PC-3 (cell line): Measurements from ENCODE around the gene FHAD1. TPM values are rescaled to one million over a fixed set of nuclear protein-coding genes. Genes with fewer than 3 reads are reported as not detected.

Source experiments
- ATAC-seq: fragments of 200-7000 bp; cut with Tn5 transposase; 2 replicates; pipeline ENCODE4 v1.9.1; 2020; ENCODE audit warnings: mild to moderate bottlenecking, moderate library complexity
- BruUV-seq: library from RNA; stranded (reverse); fragments of 400-500 nt; replicated peaks from 2 replicates; lab custom pipeline; 2021; lab: Mats Ljungman, UMichigan
- CTCF ChIA-PET: fragments of 300-600 bp; sonication (Branson Sonifier 250); formaldehyde crosslinking; loops from one replicate; lab custom pipeline; 2022; ENCODE audit warnings: antibody characterized with exemption; lab: Charles Lee
- POLR2A ChIA-PET: fragments of 300-600 bp; sonication (Branson Sonifier 250); formaldehyde crosslinking; loops from one replicate; lab custom pipeline; 2022; ENCODE audit warnings: antibody characterized with exemption; ENCODE audit not compliant: unreplicated experiment; lab: Charles Lee
- DNase-seq: peaks from one replicate; pipeline ENCODE4 v3.0.0-alpha.2; 2015
- H2AFZ ChIP-seq: fragments of 300-600 bp; sonication (generic); 2 replicates; pipeline ENCODE4 v1.6.0; 2016; ENCODE audit warnings: antibody characterized with exemption, low read length
- H3F3A ChIP-seq: fragments of 300-600 bp; sonication (generic); one replicate; pipeline ENCODE4 v1.6.0; 2017; ENCODE audit warnings: antibody characterized with exemption, low read length, control low read depth, mild to moderate bottlenecking; ENCODE audit not compliant: unreplicated experiment
- H3K27ac ChIP-seq: fragments of 300-600 bp; sonication (generic); 2 replicates; pipeline ENCODE4 v1.5.1; 2016; ENCODE audit warnings: mild to moderate bottlenecking, low read length
- H3K27me3 ChIP-seq: fragments of 300-600 bp; sonication (generic); 2 replicates; pipeline ENCODE4 v1.6.1; 2016; ENCODE audit warnings: low read length, mixed read lengths
- H3K36me3 ChIP-seq: fragments of 300-600 bp; sonication (generic); 2 replicates; pipeline ENCODE4 v1.6.1; 2016; ENCODE audit warnings: low read depth, mixed run types, low read length, mixed read lengths
- H3K4me1 ChIP-seq: fragments of 300-600 bp; sonication (generic); 2 replicates; pipeline ENCODE4 v1.5.1; 2016; ENCODE audit warnings: low read length; ENCODE audit not compliant: insufficient read depth
- H3K4me2 ChIP-seq: fragments of 300-600 bp; sonication (generic); 2 replicates; pipeline ENCODE4 v1.6.0; 2016; ENCODE audit warnings: low read length
- H3K4me3 ChIP-seq: fragments of 300-600 bp; sonication (generic); 2 replicates; pipeline ENCODE4 v1.5.1; 2016; ENCODE audit warnings: mild to moderate bottlenecking, low read length, mixed read lengths
- H3K79me2 ChIP-seq: fragments of 300-600 bp; sonication (generic); 2 replicates; pipeline ENCODE4 v1.6.1; 2017; ENCODE audit warnings: low read length, mixed read lengths
- H3K9ac ChIP-seq: fragments of 300-600 bp; sonication (generic); 2 replicates; pipeline ENCODE4 v1.6.0; 2016; ENCODE audit warnings: mild to moderate bottlenecking, low read length
- H3K9me2 ChIP-seq: fragments of 300-600 bp; sonication (generic); replicated peaks from 2 replicates; pipeline ENCODE4 v1.6.1; 2016; ENCODE audit warnings: mixed run types, low read length, mixed read lengths
- H3K9me3 ChIP-seq: fragments of 300-600 bp; sonication (generic); 2 replicates; pipeline ENCODE4 v1.6.1; 2016; ENCODE audit warnings: low read length, mixed read lengths
- H4K20me1 ChIP-seq: fragments of 300-600 bp; sonication (generic); 2 replicates; pipeline ENCODE4 v1.6.1; 2016; ENCODE audit warnings: low read length, mixed read lengths
- CTCF ChIP-seq: fragments of 300-600 bp; sonication (generic); conservative IDR thresholded peaks from 2 replicates; pipeline ENCODE4 v1.5.1; 2017; ENCODE audit warnings: antibody characterized with exemption, low read depth, mild to moderate bottlenecking, low read length
- EZH2 ChIP-seq: fragments of 300-600 bp; sonication (generic); IDR thresholded peaks from one replicate; pipeline ENCODE4 v1.6.1; 2017; ENCODE audit warnings: antibody characterized with exemption, mild to moderate bottlenecking, low read length; ENCODE audit not compliant: unreplicated experiment
- EZH2phosphoT487 ChIP-seq: fragments of 300-600 bp; sonication (generic); IDR thresholded peaks from 2 replicates; pipeline ENCODE4 v1.6.1; 2018; ENCODE audit warnings: mild to moderate bottlenecking, antibody characterized with exemption, low read length, borderline replicate concordance
- intact Hi-C: fragments of 100-400 bp; cut with micrococcal nuclease; formaldehyde crosslinking; loops from 2 replicates; pipeline ENCODE4 v1.9.0; 2023
- total RNA-seq: library from RNA; depleted of rRNA; stranded (reverse); fragments of >200 nt; gene quantifications from 2 replicates; pipeline ENCODE4 v1.2.3, GENCODE V29; 2014

The FHAD1 gene
- total RNA-seq, 1 experiment from 2014 or later: 0.95 TPM

- no peak overlapping the region for H3K4me2 ChIP-seq
- TF ChIP-seq EZH2phosphoT487 (no peak), CTCF (no peak), EZH2 (no peak)
- no peak overlapping the region for H3K27ac ChIP-seq
- no peaks in the 10 kb centered on the region for H3K9me3 ChIP-seq
- no peak for ATAC-seq
- no peaks in the 10 kb centered on the region for H3K27me3 ChIP-seq
- H2AFZ ChIP-seq: no peak overlapping the region
- no TSS peak for BruUV-seq
- no peaks in the 10 kb centered on the region for H3K36me3 ChIP-seq
- peaks cover 26% of the 10 kb centered on the region for H3K4me1 ChIP-seq
- H3K79me2 ChIP-seq: no peaks in the 10 kb centered on the region
- ChIA-PET CTCF (no interaction called here), POLR2A (no interaction called here)
- H3K4me3 ChIP-seq: no peak overlapping the region
- no peak for DNase-seq
- no peaks in the 10 kb centered on the region for H3K9me2 ChIP-seq
- H3K9ac ChIP-seq: no peak overlapping the region
- peaks cover 4% of the 10 kb centered on the region for H3F3A ChIP-seq
- intact Hi-C loops: no loop called here
- no peaks in the 10 kb centered on the region for H4K20me1 ChIP-seq
Measured at GRCh38 chr1:15346346-15347030, 99.5 kb downstream of the FHAD1 start.

GRCh38 chr1:15347182-15347581 lies 100.2 kb downstream of the FHAD1 start:
- ChIA-PET POLR2A (no interaction called here), CTCF (no interaction called here)
- Histone ChIP-seq H4K20me1 (no peaks in the 10 kb centered on the region), H3K27me3 (no peaks in the 10 kb centered on the region), H3K4me3 (no peak overlapping the region), H3K9me2 (no peaks in the 10 kb centered on the region), H3K9me3 (no peaks in the 10 kb centered on the region), H3F3A (peaks cover 2% of the 10 kb centered on the region), H2AFZ (no peak overlapping the region), H3K4me2 (no peak overlapping the region), H3K4me1 (peaks cover 26% of the 10 kb centered on the region), H3K9ac (no peak overlapping the region), H3K27ac (no peak overlapping the region), H3K36me3 (no peaks in the 10 kb centered on the region), H3K79me2 (no peaks in the 10 kb centered on the region)
- no peak for ATAC-seq
- BruUV-seq: no TSS peak
- intact Hi-C loops: no loop called here
- no peak for DNase-seq
- TF ChIP-seq EZH2: no peak
- TF ChIP-seq CTCF: no peak
- TF ChIP-seq EZH2phosphoT487: no peak

- CTCF ChIA-PET: no interaction called here
- Histone ChIP-seq H3K27me3 (no peaks in the 10 kb centered on the region), H3K4me3 (no peak overlapping the region), H3F3A (peaks cover under 1% of the 10 kb centered on the region), H3K27ac (no peak overlapping the region), H3K79me2 (no peaks in the 10 kb centered on the region; the same call in 1 of the 2 replicates), H3K9me2 (no peaks in the 10 kb centered on the region), H3K36me3 (no peaks in the 10 kb centered on the region), H3K9me3 (no peaks in the 10 kb centered on the region), H3K9ac (no peak overlapping the region), H2AFZ (no peak overlapping the region), H3K4me2 (no peak overlapping the region), H4K20me1 (no peaks in the 10 kb centered on the region), H3K4me1 (peaks cover 30% of the 10 kb centered on the region)
- no peak for TF ChIP-seq EZH2phosphoT487
- no peak for TF ChIP-seq EZH2
- TF ChIP-seq CTCF: no peak
- intact Hi-C loops: no loop called here
- no peak for ATAC-seq
- DNase-seq: no peak
- POLR2A ChIA-PET: no interaction called here
- no TSS peak for BruUV-seq
Measured at GRCh38 chr1:15348648-15349047, 101.6 kb downstream of the FHAD1 start.
